ENCODE results near the gene COL8A2. TPM values are rescaled to one million over a fixed set of nuclear protein-coding genes. Genes with fewer than 3 reads are reported as not detected.

The COL8A2 gene
- total and polyA plus RNA-seq, 2 experiments from 2014 or later: 3.2 to 30.5 TPM

- no peak overlapping the region for H3K4me2 ChIP-seq (ENCODE audit: unreplicated experiment)
- no peaks in the 10 kb centered on the region for H3K9me3 ChIP-seq (ENCODE audit: low read depth)
- no peak overlapping the region for H3K9ac ChIP-seq
- DNase-seq: no peak
- H3K27ac ChIP-seq: no peak overlapping the region
- WGBS, 2 experiments (ENCODE audit: low coverage in 1 of 2, low lambda C conversion rate in 2 of 2, missing lambda C conversion rate in 2 of 2): 92 to 95% methylated on average over 9 of the region's 9 CpGs
- H3K79me2 ChIP-seq (ENCODE audit: insufficient read depth): peaks cover 38% of the 10 kb centered on the region
- in situ Hi-C loops (cut with MboI): no loop called here
- no peak overlapping the region for H3K4me3 ChIP-seq
- peaks cover 5% of the 10 kb centered on the region; the same call in 1 of the 2 replicates for H4K20me1 ChIP-seq (ENCODE audit: insufficient read depth)
- H3K4me1 ChIP-seq (ENCODE audit: insufficient read depth): peaks cover 5% of the 10 kb centered on the region; the same call in 1 of the 2 replicates
- peaks cover 20% of the 10 kb centered on the region for H3K36me3 ChIP-seq (ENCODE audit: low read depth)
- no peak overlapping the region for H2AFZ ChIP-seq
- no peaks in the 10 kb centered on the region for H3K27me3 ChIP-seq (replicated peaks; ENCODE audit: insufficient read depth)
- no peak for TF ChIP-seq EZH2phosphoT487 (IDR thresholded peaks at IDR 0.05; ENCODE audit: insufficient read depth, low read depth)
- TF ChIP-seq EZH2 (IDR thresholded peaks at IDR 0.05; ENCODE audit: insufficient read depth, poor library complexity, severe bottlenecking): no peak
- peaks cover 19% of the 10 kb centered on the region for H3F3A ChIP-seq (ENCODE audit: insufficient read depth)
- no peaks in the 10 kb centered on the region for H3K9me2 ChIP-seq (ENCODE audit: insufficient read depth)
Observed at GRCh38 chr1:36092798-36093185, 32.2 kb downstream of the COL8A2 start.

- H3K9me2 ChIP-seq (ENCODE audit: insufficient read depth): no peaks in the 10 kb centered on the region
- no peak for DNase-seq
- TF ChIP-seq EZH2 (IDR thresholded peaks at IDR 0.05; ENCODE audit: insufficient read depth, poor library complexity, severe bottlenecking) (no peak), EZH2phosphoT487 (IDR thresholded peaks at IDR 0.05; ENCODE audit: insufficient read depth, low read depth) (no peak)
- peaks cover 38% of the 10 kb centered on the region for H3K79me2 ChIP-seq (ENCODE audit: insufficient read depth)
- in situ Hi-C loops (cut with MboI): no loop called here
- H2AFZ ChIP-seq: no peak overlapping the region
- WGBS, 2 experiments (ENCODE audit: low coverage in 1 of 2, low lambda C conversion rate in 2 of 2, missing lambda C conversion rate in 2 of 2): 92 to 93% methylated on average over 17 of the region's 17 CpGs
- no peak overlapping the region for H3K27ac ChIP-seq
- H3K36me3 ChIP-seq (ENCODE audit: low read depth): peaks cover 20% of the 10 kb centered on the region
- H3K4me2 ChIP-seq (ENCODE audit: unreplicated experiment): no peak overlapping the region
- no peak overlapping the region for H3K4me3 ChIP-seq
- no peak overlapping the region for H3K9ac ChIP-seq
- H3K9me3 ChIP-seq (ENCODE audit: low read depth): no peaks in the 10 kb centered on the region
- H4K20me1 ChIP-seq (ENCODE audit: insufficient read depth): peaks cover 5% of the 10 kb centered on the region; the same call in 1 of the 2 replicates
- H3F3A ChIP-seq (ENCODE audit: insufficient read depth): peaks cover 19% of the 10 kb centered on the region
- H3K27me3 ChIP-seq (replicated peaks; ENCODE audit: insufficient read depth): no peaks in the 10 kb centered on the region
- H3K4me1 ChIP-seq (ENCODE audit: insufficient read depth): peaks cover 5% of the 10 kb centered on the region; the same call in 1 of the 2 replicates
Observed at GRCh38 chr1:36092166-36092797, 32.7 kb downstream of the COL8A2 start.

DNA sequence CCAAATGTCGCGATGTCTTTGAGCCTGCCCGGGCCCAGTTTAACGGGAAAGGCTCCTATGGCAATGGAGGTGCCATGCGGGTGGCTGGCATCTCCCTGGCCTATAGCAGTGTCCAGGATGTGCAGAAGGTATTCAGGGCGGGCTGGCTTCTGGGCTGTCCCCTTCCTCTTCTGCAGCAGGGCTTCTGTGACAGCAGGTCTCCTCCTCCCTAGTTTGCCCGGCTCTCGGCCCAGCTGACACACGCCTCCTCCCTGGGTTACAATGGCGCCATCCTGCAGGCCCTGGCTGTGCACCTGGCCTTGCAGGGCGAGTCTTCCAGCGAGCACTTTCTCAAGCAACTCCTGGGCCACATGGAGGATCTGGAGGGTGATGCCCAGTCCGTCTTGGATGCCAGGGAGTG lies 33.3 kb downstream of the COL8A2 start:
- peaks cover 20% of the 10 kb centered on the region for H3K36me3 ChIP-seq (ENCODE audit: low read depth)
- H3K27ac ChIP-seq: no peak overlapping the region
- H3K9ac ChIP-seq: no peak overlapping the region
- no peaks in the 10 kb centered on the region for H3K9me3 ChIP-seq (ENCODE audit: low read depth)
- H3K4me2 ChIP-seq (ENCODE audit: unreplicated experiment): no peak overlapping the region
- 94 to 96% methylated on average over 13 of the region's 13 CpGs for WGBS, 2 experiments (ENCODE audit: low coverage in 1 of 2, low lambda C conversion rate in 2 of 2, missing lambda C conversion rate in 2 of 2)
- peaks cover 5% of the 10 kb centered on the region; the same call in 1 of the 2 replicates for H4K20me1 ChIP-seq (ENCODE audit: insufficient read depth)
- H3K9me2 ChIP-seq (ENCODE audit: insufficient read depth): no peaks in the 10 kb centered on the region
- peaks cover 5% of the 10 kb centered on the region; the same call in 1 of the 2 replicates for H3K4me1 ChIP-seq (ENCODE audit: insufficient read depth)
- H3K4me3 ChIP-seq: no peak overlapping the region
- no peak for DNase-seq
- H3K79me2 ChIP-seq (ENCODE audit: insufficient read depth): peaks cover 38% of the 10 kb centered on the region
- no peak overlapping the region for H2AFZ ChIP-seq
- H3F3A ChIP-seq (ENCODE audit: insufficient read depth): peaks cover 19% of the 10 kb centered on the region
- TF ChIP-seq EZH2 (IDR thresholded peaks at IDR 0.05; ENCODE audit: insufficient read depth, poor library complexity, severe bottlenecking): no peak
- TF ChIP-seq EZH2phosphoT487 (IDR thresholded peaks at IDR 0.05; ENCODE audit: insufficient read depth, low read depth): no peak
- H3K27me3 ChIP-seq (replicated peaks; ENCODE audit: insufficient read depth): no peaks in the 10 kb centered on the region
- in situ Hi-C loops (cut with MboI): no loop called here

GRCh38 chr1:36091141-36091540 lies 33.9 kb downstream of the COL8A2 start:
- no peaks in the 10 kb centered on the region for H3K9me3 ChIP-seq (ENCODE audit: low read depth)
- in situ Hi-C loops (cut with MboI): no loop called here
- H3K4me2 ChIP-seq (ENCODE audit: unreplicated experiment): no peak overlapping the region
- H3K9me2 ChIP-seq (ENCODE audit: insufficient read depth): no peaks in the 10 kb centered on the region
- peaks cover 5% of the 10 kb centered on the region; the same call in 1 of the 2 replicates for H4K20me1 ChIP-seq (ENCODE audit: insufficient read depth)
- H3K27me3 ChIP-seq (replicated peaks; ENCODE audit: insufficient read depth): no peaks in the 10 kb centered on the region
- TF ChIP-seq EZH2phosphoT487 (IDR thresholded peaks at IDR 0.05; ENCODE audit: insufficient read depth, low read depth): no peak
- no peak for TF ChIP-seq EZH2 (IDR thresholded peaks at IDR 0.05; ENCODE audit: insufficient read depth, poor library complexity, severe bottlenecking)
- H3K4me3 ChIP-seq: no peak overlapping the region
- WGBS, 2 experiments (ENCODE audit: low coverage in 1 of 2, low lambda C conversion rate in 2 of 2, missing lambda C conversion rate in 2 of 2): 91 to 95% methylated on average over 4 of the region's 4 CpGs
- H3K79me2 ChIP-seq (ENCODE audit: insufficient read depth): peaks cover 38% of the 10 kb centered on the region
- no peak overlapping the region for H3K27ac ChIP-seq
- H3K9ac ChIP-seq: no peak overlapping the region; the same call in 1 of the 2 replicates
- no peak for DNase-seq
- H3K4me1 ChIP-seq (ENCODE audit: insufficient read depth): peaks cover 5% of the 10 kb centered on the region; the same call in 1 of the 2 replicates
- peaks cover 20% of the 10 kb centered on the region for H3K36me3 ChIP-seq (ENCODE audit: low read depth)
- H3F3A ChIP-seq (ENCODE audit: insufficient read depth): peaks cover 19% of the 10 kb centered on the region
- H2AFZ ChIP-seq: no peak overlapping the region
